Measurements from ENCODE around the gene CBFA2T3. TPM values are rescaled to one million over a fixed set of nuclear protein-coding genes. Genes with fewer than 3 reads are reported as not detected.

CBFA2T3 gene
- total RNA-seq, 4 donors from 2014 or later, result 0.95 to 7.3 (median 3.3) TPM

GRCh38 chr16:88871730-88872416 lies 105.1 kb downstream of the CBFA2T3 start:
- ATAC-seq (no peak), DNase-seq (no peak)
- Histone ChIP-seq H3K4me1 (no peaks in the 10 kb centered on the region), H3K4me3 (no peak overlapping the region), H3K36me3 (peaks cover 0 to 5% of the 10 kb centered on the region in 2 donors), H3K27ac (no peak overlapping the region), H3K9me3 (no peaks in the 10 kb centered on the region), H3K27me3 (no peaks in the 10 kb centered on the region)
- intact Hi-C loops (cut with DNase I; ENCODE audit: low total_unique reads), result no loop called here
- TF ChIP-seq POLR2A (IDR thresholded peaks at IDR 0.05) (no peak), CTCF (IDR thresholded peaks at IDR 0.05 in 4 of 5, conservative IDR thresholded peaks at IDR 0.05 in 1 of 5) (no peak)
- in situ Hi-C loops (cut with MboI; ENCODE audit: low sequenced_read_pairs in 4 of 4), result loop anchor here in 1 of 4 donors (25.0 kb wide), 1 partner anchor 340 kb away; the partner anchor contains the start of genes SLC22A31 and ZNF778

- TF ChIP-seq CTCF (IDR thresholded peaks at IDR 0.05 in 4 of 5, conservative IDR thresholded peaks at IDR 0.05 in 1 of 5) (no peak), POLR2A (IDR thresholded peaks at IDR 0.05) (no peak)
- Histone ChIP-seq H3K27me3 (no peaks in the 10 kb centered on the region), H3K9me3 (no peaks in the 10 kb centered on the region), H3K27ac (no peak overlapping the region), H3K36me3 (peaks cover 0 to 1% of the 10 kb centered on the region in 2 donors), H3K4me3 (peak overlapping the region in 1 of 4 donors; percentile 32), H3K4me1 (no peaks in the 10 kb centered on the region)
- in situ Hi-C loops (cut with MboI; ENCODE audit: low sequenced_read_pairs in 4 of 4) (loop anchor here in 1 of 4 donors (25.0 kb wide), 1 partner anchor 341 kb away; the partner anchor contains the start of genes SLC22A31 and ZNF778), intact Hi-C loops (cut with DNase I; ENCODE audit: low total_unique reads) (no loop called here)
- no peak for DNase-seq
- ATAC-seq, result no peak
Observed at GRCh38 chr16:88871349-88871702, 105.7 kb downstream of the CBFA2T3 start.

GRCh38 chr16:88870608-88871348 lies 106.2 kb downstream of the CBFA2T3 start:
- H3K27ac ChIP-seq, result no peak overlapping the region
- no peak for TF ChIP-seq POLR2A (IDR thresholded peaks at IDR 0.05)
- TF ChIP-seq CTCF (IDR thresholded peaks at IDR 0.05 in 4 of 5, conservative IDR thresholded peaks at IDR 0.05 in 1 of 5), result no peak
- H3K36me3 ChIP-seq, result no peaks in the 10 kb centered on the region
- H3K27me3 ChIP-seq, result no peaks in the 10 kb centered on the region
- H3K4me1 ChIP-seq, result no peaks in the 10 kb centered on the region
- H3K4me3 ChIP-seq, result peak overlapping the region in 1 of 4 donors; percentile 32
- intact Hi-C loops (cut with DNase I; ENCODE audit: low total_unique reads) (no loop called here), in situ Hi-C loops (cut with MboI; ENCODE audit: low sequenced_read_pairs in 4 of 4) (loop anchor here in 1 of 4 donors (25.0 kb wide), 1 partner anchor 342 kb away; the partner anchor contains the start of genes SLC22A31 and ZNF778)
- H3K9me3 ChIP-seq, result no peaks in the 10 kb centered on the region
- DNase-seq (no peak), ATAC-seq (peak in 1 of 2 donors; percentile 24)

- DNase-seq (no peak), ATAC-seq (no peak)
- TF ChIP-seq POLR2A (IDR thresholded peaks at IDR 0.05) (no peak), CTCF (IDR thresholded peaks at IDR 0.05 in 4 of 5, conservative IDR thresholded peaks at IDR 0.05 in 1 of 5) (no peak)
- no peaks in the 10 kb centered on the region for H3K27me3 ChIP-seq
- intact Hi-C loops (cut with DNase I; ENCODE audit: low total_unique reads), result no loop called here
- no peak overlapping the region for H3K4me3 ChIP-seq
- H3K4me1 ChIP-seq, result no peaks in the 10 kb centered on the region
- H3K27ac ChIP-seq, result no peak overlapping the region
- no peaks in the 10 kb centered on the region for H3K9me3 ChIP-seq
- no peaks in the 10 kb centered on the region for H3K36me3 ChIP-seq
- in situ Hi-C loops (cut with MboI; ENCODE audit: low sequenced_read_pairs in 4 of 4), result loop anchor here in 1 of 4 donors (25.0 kb wide), 1 partner anchor 343 kb away; the partner anchor contains the start of genes SLC22A31 and ZNF778
Observed at GRCh38 chr16:88869673-88869980, 107.4 kb downstream of the CBFA2T3 start.
